K562 (cell line): Measurements from ENCODE around the gene SGMS1. TPM values are rescaled to one million over a fixed set of nuclear protein-coding genes. Genes with fewer than 3 reads are reported as not detected.
A peak's percentile ranks its signal among the peaks of the same experiment; 100 is the strongest.

ENCODE experiments used
- ARID4B ChIP-seq: sonication (generic); formaldehyde crosslinking; IDR thresholded peaks from 2 replicates; pipeline ENCODE4 v1.8.0; 2022; ENCODE audit warnings: mild to moderate bottlenecking, missing genetic modification reagents
- CBFB ChIP-seq: sonication (generic); formaldehyde crosslinking; IDR thresholded peaks from 2 replicates; pipeline ENCODE4 v1.4.0; 2020; ENCODE audit warnings: mild to moderate bottlenecking, missing genetic modification reagents
- E2F3 ChIP-seq: fragments of 250-450 bp; sonication (Bioruptor Pico); IDR thresholded peaks from 2 replicates; pipeline ENCODE4 v1.4.0; 2020; ENCODE audit warnings: mild to moderate bottlenecking
- ERF ChIP-seq: fragments of 450-650 bp; formaldehyde crosslinking; IDR thresholded peaks from 2 replicates; pipeline ENCODE4 v1.4.0; 2020; ENCODE audit warnings: mild to moderate bottlenecking, mixed read lengths
- FOXK1 ChIP-seq: sonication (generic); formaldehyde crosslinking; IDR thresholded peaks from 2 replicates; pipeline ENCODE4 v1.8.0; 2022; ENCODE audit warnings: missing genetic modification reagents, mild to moderate bottlenecking, borderline replicate concordance
- MCM7 ChIP-seq, 2 experiments: fragments of 450-650 bp; IDR thresholded peaks; 2 replicates each; pipeline ENCODE4 v1.6.1; 2016 to 2018
- NEUROD1 ChIP-seq: fragments of 150-350 bp; IDR thresholded peaks from 2 replicates; pipeline ENCODE4 v1.6.1; 2014; ENCODE audit warnings: borderline replicate concordance, low read length, low read depth; ENCODE audit not compliant: partially characterized antibody
- NFIX ChIP-seq: fragments of 250-450 bp; sonication (Bioruptor Pico); IDR thresholded peaks from 2 replicates; pipeline ENCODE4 v1.4.0; 2020; ENCODE audit warnings: low read depth, mild to moderate bottlenecking, moderate library complexity
- PHF8 ChIP-seq: fragments of 200-600 bp; sonication (generic); IDR thresholded peaks from 2 replicates; pipeline ENCODE4 v1.6.1; 2012; ENCODE audit warnings: mixed run types, mild to moderate bottlenecking, inconsistent platforms, low read length, moderate library complexity, borderline replicate concordance
- POLR2AphosphoS2 ChIP-seq: IDR thresholded peaks from 2 replicates; pipeline ENCODE4 v1.6.1; 2012; ENCODE audit warnings: low read length, improper control_type of control experiment
- POLR2G ChIP-seq: fragments of 200-400 bp; formaldehyde crosslinking; IDR thresholded peaks from 2 replicates; pipeline ENCODE4 v1.6.1; 2017; ENCODE audit warnings: low read depth, mild to moderate bottlenecking, antibody characterized with exemption, low read length, moderate library complexity
- POLR3G ChIP-seq: IDR thresholded peaks from 2 replicates; pipeline ENCODE4 v1.6.1; 2011; ENCODE audit not compliant: insufficient read length, insufficient replicate concordance; ENCODE audit errors: extremely low read depth
- RBM39 ChIP-seq: fragments of 200-400 bp; formaldehyde crosslinking; optimal IDR thresholded peaks from 2 replicates; pipeline ENCODE3; 2018; ENCODE audit warnings: low read depth, low read length
- SMC3 ChIP-seq: conservative IDR thresholded peaks from 2 replicates; pipeline ENCODE4 v1.6.1; 2011; ENCODE audit warnings: low read depth, low read length, improper control_type of control experiment; ENCODE audit not compliant: insufficient read depth
- TBL1XR1 ChIP-seq, 2 experiments: IDR thresholded peaks; 2 replicates each; pipeline ENCODE4 v1.6.1; 2012; ENCODE audit warnings: improper control_type of control experiment in 2 of 2, low read length in 2 of 2, mild to moderate bottlenecking in 1 of 2
- USF1 ChIP-seq: sonication (generic); formaldehyde crosslinking; IDR thresholded peaks from 2 replicates; pipeline ENCODE4 v1.9.0; 2022; ENCODE audit warnings: mild to moderate bottlenecking, missing genetic modification reagents
- YY1 ChIP-seq, 3 experiments: IDR thresholded peaks; 2 replicates each; pipeline ENCODE4 v1.6.1; 2011; ENCODE audit warnings: low read length in 2 of 3, mild to moderate bottlenecking in 2 of 3, moderate library complexity in 2 of 3, borderline replicate concordance in 1 of 3, control low read depth in 1 of 3, low read depth in 1 of 3; ENCODE audit not compliant: insufficient read depth in 3 of 3, insufficient replicate concordance in 2 of 3, control insufficient read depth in 1 of 3, insufficient read length in 1 of 3; ENCODE audit errors: extremely low read depth in 1 of 3
- ZBTB7A ChIP-seq: IDR thresholded peaks from 2 replicates; pipeline ENCODE4 v1.6.1; 2011; ENCODE audit warnings: low read depth, mild to moderate bottlenecking, low read length, moderate library complexity, borderline replicate concordance; ENCODE audit not compliant: control insufficient read depth
- ZC3H8 ChIP-seq: fragments of 450-650 bp; IDR thresholded peaks from 2 replicates; pipeline ENCODE4 v1.6.1; 2017
- ZNF175 ChIP-seq: fragments of 200-800 bp; sonication (Bioruptor generic); IDR thresholded peaks from 2 replicates; pipeline ENCODE4 v1.6.1; 2016; ENCODE audit warnings: low read depth, mild to moderate bottlenecking, missing genetic modification characterization, missing compliant biosample characterization
- ZNF274 ChIP-seq: IDR thresholded peaks from 2 replicates; pipeline ENCODE4 v1.6.1; 2011; ENCODE audit warnings: low read depth, mild to moderate bottlenecking, low read length, moderate library complexity, borderline replicate concordance
- ZNF589 ChIP-seq: fragments of 200-800 bp; sonication (Bioruptor generic); IDR thresholded peaks from 2 replicates; pipeline ENCODE4 v1.6.1; 2016; ENCODE audit warnings: low read depth, missing genetic modification characterization, missing compliant biosample characterization
- polyA plus RNA-seq, 8 experiments: library from polyadenylated mRNA; depleted of rRNA in 4 of 8; stranded (reverse) in 5 of 8; unstranded in 3 of 8; fragments of >200 nt; fragmentation: Nextera tagmentation in 2 of 8; fragmentation: Illumina TruSeq in 1 of 8; extraction: Ambion mirVana in 2 of 8; extraction: Trizol in 1 of 8; gene quantifications; 2 replicates each; pipeline versions ENCODE4 v1.2.1 to v1.2.3, GENCODE V29; 2011 to 2014; ENCODE audit warnings: inconsistent platforms in 1 of 8, missing spikeins in 1 of 8
- total RNA-seq, 7 experiments: library from RNA; depleted of rRNA in 6 of 7; stranded (reverse); fragments of >200 nt in 6 of 7; fragmentation: Illumina TruSeq in 2 of 7; extraction: Trizol in 2 of 7; gene quantifications; 2 replicates each; pipeline versions ENCODE4 v1.2.1 to v1.2.3, GENCODE V29; 2011 to 2021; ENCODE audit warnings: low replicate concordance in 1 of 7

The SGMS1 gene
- total and polyA plus RNA-seq, 9 of the 15 experiments (the other 6 are each of a cell fraction or from before 2014, with no cell fraction given), result 22.6 to 232 (median 82.2) TPM

- TF ChIP-seq E2F3 (0 out of 2 replicates have a peak, but pooled peaks have one; percentile 38), ZNF274 (no peak), PHF8 (peak; percentile 58; the same call in 1 of the 2 replicates), FOXK1 (CRISPR knock-in tag) (no peak), YY1 (IDR thresholded peaks at IDR 0.05; ENCODE audit: borderline replicate concordance in 1 of 3, control insufficient read depth in 1 of 3, extremely low read depth in 1 of 3, insufficient read depth in 3 of 3, insufficient read length in 1 of 3, insufficient replicate concordance in 2 of 3, low read depth in 1 of 3, low read length in 2 of 3) (peak in 2 of 3 experiments; percentile 41 to 66), TBL1XR1 (IDR thresholded peaks at IDR 0.05; ENCODE audit: low read length in 2 of 2) (no peak), ERF (0 out of 2 replicates have a peak, but pooled peaks have one; percentile 27), ZNF589 (CRISPR knock-in tag) (peak; percentile 89), POLR3G (no peak), CBFB (CRISPR knock-in tag) (no peak), ZBTB7A (peak; percentile 96), NFIX (CRISPR knock-in tag) (no peak), MCM7 (IDR thresholded peaks at IDR 0.05) (no peak), RBM39 (peak; percentile 84), ZNF175 (CRISPR knock-in tag) (no peak), POLR2AphosphoS2 (no peak), SMC3 (0 out of 2 replicates have a peak, but pooled peaks have one; percentile 1), USF1 (CRISPR knock-in tag) (no peak), ARID4B (CRISPR knock-in tag) (peak; percentile 57; the same call in 1 of the 2 replicates), POLR2G (peak; percentile 70), ZC3H8 (no peak), NEUROD1 (peak; percentile 98)
Measured at GRCh38 chr10:50623663-50624412, at the start of gene SGMS1 (continued).
